DMS153 (cell line): ENCODE data around the gene ANKMY1.
"Not testable (repeated sequence)": the region's sequence is repeated elsewhere in the genome, so short reads cannot be mapped to it uniquely, and the experiment has no call there.

ENCODE experiments used
- DNase-seq: peaks from one replicate; lab custom pipeline; 2025; lab: John Stamatoyannopoulos, UW

Gene ANKMY1

DNA sequence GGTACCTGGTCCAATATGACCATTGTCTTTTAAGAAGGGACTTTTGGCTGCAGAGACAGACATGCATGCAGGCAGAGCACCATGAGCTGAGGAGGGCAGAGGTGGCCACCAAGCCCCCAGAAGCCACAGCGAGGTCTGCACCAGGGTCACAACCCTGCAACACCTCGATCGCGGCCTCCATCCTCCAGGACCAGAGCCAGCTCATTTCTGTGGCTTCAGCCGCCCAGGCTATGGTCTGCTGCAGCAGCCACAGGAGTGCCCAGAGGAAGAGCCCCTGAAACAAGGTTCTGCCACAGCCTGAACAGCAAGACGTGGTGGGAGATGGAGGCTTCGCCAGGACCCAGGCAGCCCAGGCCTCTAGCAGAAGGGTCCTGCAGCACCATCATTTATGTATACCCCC, 53.9 kb downstream of the ANKMY1 start:
- no peak for DNase-seq

DNA sequence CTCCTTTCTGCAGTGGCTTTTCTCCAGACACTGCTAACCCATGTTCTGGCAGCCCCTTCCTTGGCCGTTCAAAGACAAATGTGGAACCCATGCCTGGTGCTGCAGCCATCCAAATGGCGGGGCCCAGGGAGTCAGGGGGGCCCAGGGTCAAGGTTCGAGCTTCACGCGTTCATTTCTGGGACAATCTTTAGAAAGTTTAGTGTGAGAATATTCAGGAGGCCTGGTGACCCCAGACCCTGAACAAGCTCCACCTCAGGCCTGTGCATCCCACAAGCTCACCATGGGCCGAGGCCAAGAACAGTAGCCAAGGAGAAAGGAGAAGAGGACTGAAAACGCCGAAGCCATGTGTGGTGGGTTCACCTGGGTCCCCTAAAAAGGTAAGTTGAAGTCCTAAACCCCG, 54.4 kb downstream of the ANKMY1 start:
- DNase-seq, result no peak

DNA sequence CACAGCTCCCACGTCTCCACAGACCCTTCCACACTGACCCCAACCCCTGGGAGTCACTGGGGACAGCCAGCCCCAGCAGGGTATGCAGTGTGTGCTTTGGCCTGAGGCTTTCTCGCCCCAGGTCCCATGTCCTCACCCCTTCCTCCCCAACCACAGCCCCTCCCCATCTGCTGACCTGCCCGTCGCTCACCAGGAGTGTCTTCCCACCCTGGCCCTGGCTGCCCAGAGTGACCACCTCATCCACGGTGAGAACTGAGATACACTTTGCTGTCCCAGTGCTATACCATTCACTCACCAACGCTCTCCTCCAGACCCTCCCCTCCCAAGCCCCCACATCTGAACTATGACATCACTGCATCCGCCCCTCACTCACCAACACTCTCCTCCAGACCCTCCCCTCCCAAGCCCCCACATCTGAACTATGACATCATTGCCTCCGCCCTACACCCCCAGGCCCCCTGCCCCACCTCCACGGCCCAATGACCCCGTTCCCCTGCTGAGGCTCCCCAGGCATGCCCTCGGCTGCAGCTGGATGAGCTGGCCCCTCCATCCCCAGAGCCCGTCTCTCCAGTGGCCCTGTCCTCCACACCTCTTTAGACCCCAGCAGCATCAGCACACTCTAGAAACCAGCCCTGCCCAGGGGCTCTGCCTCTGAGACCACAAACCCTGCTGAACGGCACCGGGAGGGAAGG, 55.2 kb downstream of the ANKMY1 start:
- no peak for DNase-seq

DNA sequence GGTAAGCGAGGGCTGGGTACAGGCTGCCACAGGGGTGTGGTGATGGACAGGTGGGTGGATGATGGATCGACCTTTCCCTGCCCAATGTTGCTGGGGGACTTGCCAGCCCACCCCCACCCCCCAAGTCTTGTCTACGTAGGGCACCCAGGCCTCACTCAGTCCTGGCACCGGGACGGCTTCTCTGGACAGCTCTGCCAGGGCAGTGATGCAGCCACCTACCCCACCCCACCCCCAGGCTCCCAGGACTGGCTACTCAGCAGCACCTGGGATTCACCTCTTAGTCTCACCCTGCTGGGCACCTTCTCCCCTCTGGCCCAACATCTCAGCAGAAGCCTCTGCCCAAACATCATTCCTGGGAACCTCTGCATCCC, 55.7 kb downstream of the ANKMY1 start:
- no peak for DNase-seq

DNA sequence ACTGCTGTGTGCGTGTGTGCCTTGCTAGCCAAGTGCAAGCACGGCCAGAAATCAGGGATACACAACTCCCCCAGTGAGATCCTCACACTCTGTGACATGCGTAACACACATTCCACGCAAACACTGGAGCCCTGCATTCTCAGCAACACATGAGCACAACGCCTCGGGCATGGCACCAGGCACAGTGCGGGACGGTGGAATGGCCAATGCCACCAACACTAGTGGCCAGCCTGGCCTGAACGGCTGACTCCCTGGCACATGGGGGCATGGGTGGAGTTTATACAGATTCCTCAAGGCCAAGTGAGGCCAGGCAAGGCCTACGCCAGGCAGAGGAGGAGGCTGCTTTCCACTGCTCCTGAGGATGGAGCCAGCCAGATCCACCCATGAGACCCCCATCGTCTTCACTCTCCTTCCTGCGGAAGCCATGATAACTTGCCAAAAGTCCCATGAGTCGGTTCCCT, 56.2 kb downstream of the ANKMY1 start:
- DNase-seq, result no peak

DNA sequence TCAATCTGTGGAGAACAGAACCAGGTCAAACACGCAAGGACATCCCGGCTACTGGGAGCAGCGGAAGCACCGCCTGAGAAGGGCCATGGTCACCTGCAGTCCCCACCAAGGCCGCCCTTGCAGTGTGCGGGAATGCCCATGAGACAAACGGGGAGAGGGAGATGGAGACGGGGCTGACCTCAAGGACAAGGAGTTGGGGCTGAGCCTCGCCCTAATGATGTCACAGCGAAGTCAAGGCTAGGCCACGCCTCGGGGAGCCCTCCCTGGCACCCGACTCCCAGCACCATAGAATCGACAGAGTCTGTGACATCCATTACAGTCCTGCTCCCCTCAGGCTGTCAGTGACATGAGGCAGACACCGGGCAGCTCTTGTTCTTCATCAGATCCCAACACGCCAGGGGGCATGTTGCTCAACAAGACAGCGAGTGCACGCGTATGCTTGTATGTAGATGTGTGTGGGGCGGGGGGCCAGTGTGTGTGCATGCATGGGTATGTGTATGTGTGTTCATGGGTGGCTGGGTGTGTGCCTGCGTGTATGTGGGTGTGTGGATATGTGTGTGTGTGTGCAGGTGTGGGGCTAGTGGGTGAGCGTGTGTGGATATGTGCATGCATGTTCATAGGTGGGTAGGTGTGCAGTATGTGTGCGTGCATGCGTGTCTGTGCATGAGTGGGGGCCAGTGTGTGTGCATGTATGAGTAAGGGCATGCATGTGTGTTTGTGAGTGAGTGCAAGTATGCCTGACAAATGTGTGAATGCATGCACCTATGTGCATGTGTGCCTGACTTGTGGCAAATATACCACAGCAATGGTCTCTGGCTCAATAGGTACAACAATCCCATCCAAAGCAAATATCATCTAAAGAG, 57.0 kb downstream of the ANKMY1 start:
- DNase-seq, result no peak

DNA sequence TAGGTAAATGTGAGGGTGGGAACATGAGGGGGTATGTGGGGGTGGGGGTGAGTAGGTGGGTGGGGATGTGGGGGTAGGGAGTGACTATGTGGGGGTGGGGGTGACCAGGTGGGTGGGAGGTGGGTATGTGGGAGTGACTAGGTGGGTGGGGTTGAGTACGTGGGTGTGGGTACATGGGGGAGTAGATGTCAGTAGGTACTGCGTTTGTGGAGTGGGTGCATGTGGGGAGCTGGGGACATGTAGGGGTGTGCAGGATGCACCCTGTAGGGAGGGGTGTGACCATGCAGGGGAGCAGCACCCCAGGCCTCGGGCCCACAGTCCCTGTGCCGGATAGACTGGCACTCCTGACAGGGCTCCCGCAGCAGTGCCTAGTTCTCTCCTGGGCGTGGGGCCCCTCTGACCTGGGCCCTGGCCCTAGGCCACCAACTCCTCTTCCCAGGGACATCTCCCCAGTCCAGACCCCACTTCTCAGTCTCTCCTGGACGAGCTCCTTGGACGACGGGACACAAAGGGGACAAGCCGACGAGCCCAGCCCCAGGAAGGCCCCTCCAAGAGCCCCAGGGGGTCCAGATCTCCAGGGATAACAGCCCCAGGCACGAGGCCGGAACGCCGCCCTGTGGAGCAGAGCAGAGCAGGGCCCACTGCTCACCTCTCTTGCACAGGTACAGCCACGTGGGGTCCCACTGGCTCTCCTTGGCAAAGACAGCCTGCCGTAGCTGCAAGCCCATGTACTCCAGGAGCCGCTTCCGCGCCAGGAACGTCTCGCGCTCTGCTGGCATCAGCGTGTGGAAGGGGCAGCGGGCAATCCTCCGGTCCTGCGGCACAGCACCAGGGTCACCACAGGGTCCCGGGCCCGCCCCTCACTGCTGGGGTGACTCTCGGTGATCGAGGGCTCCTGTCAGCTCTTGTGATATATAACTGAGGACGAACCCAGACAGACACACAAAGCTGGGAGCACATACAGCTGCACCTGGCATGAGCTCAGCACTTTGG, 58.2 kb downstream of the ANKMY1 start:
- DNase-seq, result no peak

DNA sequence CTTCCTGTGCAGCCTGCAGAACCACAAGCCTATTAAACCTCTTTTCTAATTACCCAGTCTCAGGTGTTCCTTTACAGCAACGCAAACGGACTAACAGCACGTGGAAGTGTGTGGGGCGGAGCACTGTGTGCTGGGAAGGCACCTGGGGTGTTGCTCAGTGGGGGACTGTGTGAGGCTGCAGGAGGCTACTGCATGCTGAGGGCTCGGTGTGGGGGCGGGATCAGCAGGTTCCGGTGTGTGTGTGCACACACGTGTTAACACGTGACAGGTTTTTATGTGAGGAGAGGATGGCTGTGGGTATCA, 58.9 kb downstream of the ANKMY1 start:
- no peak for DNase-seq

DNA sequence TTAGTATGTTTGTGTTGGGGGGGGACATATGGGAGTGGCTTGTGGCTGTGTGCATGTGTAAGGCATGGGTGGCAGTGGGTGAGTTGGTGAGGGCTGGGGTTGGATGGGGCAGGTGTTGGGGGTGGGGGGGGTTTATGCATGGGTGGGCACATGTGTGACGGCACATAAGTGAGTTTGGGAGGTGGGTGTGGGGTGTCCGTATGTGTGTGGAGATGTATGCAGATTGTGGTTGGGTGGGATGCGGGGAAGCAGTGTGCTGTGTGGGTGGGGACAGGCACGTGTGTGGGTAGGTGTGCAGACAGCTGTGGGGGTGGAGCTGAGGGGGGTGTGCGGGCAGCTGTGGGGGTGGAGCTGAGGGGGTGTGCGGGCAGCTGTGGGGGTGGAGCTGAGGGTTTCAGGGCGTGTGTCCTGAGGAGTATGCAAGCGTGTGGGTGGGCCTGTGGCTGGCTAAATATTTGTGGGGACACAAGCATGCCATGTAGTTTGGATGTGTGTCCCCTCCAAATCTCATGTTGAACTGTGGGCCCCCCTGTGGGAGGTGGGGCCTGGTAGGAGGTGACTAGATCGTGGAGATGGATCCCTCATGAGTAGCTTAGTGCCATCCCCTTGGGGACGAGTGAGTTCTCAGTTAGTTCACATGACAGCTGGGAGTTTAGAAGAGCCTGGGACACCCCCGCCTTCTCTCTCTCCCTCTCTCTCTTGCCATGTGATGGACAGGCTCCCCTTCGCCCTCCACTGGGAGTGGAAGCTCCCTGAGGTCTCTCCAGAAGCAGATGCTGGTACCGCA, 59.4 kb downstream of the ANKMY1 start:
- DNase-seq, result no peak

DNA sequence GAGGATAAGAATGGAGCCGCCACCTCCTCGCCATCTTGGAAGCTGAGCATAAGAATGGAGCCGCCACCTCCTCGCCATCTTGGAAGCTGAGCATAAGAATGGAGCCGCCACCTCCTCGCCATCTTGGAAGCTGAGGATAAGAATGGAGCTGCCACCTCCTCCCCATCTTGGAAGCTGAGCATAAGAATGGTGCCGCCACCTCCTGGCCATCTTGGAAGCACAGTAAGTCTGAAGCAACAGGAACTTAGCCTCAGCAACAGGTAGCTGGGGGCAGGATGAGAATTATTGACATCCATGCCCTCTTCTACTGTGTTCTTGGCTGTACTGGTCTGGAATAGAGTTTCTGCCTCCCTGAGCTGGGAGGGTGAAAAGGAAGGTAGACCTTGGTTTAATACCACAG, 60.7 kb downstream of the ANKMY1 start:
- DNase-seq, result not testable (repeated sequence)

DNA sequence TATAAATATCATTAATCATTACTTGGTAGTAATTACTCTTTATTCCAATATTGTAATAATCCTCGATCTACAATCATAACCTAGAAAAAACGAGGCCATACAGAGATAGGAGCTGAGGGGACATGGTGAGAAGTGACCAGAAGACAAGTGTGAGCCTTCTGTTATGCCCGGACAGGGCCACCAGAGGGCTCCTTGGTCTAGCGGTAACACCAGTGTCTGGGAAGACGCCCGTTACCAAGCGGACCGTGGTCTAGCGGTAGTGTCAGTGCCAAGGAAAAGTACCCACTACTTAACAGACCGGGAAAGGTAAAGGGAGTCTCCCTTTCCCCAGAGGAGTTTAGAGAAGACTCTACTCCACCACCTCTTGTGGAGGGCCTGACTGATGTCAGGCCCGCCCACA, 62.8 kb downstream of the ANKMY1 start:
- not testable (repeated sequence) for DNase-seq

DNA sequence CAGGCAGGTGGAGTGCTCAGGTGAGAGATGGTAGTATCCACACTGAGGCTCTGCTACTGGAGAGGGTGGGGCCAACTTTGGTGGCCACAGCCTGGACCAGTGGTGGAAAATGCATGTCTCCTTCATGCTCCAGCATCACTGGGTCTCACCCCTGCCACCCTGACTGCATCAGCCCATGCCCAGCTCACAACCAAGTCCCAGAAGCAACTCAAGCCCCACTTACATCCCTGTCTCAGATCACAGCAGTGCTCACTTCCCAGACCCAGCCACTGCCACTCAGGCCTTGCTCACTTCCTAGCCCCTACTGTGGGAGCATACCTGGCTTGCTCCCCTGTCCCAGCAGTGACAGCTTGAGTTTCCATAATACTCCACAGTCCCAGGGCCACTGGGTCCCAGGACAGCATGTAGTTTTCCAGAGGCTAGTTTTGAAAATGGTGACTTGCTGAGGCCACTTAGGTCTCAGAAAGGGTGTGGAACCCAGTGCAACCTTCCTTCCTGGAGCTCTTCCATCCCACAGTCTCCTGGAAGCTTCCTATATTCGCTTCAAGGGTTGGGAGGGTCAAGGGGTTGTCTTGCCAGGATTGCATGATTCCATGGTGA, 63.5 kb downstream of the ANKMY1 start:
- no peak for DNase-seq

DNA sequence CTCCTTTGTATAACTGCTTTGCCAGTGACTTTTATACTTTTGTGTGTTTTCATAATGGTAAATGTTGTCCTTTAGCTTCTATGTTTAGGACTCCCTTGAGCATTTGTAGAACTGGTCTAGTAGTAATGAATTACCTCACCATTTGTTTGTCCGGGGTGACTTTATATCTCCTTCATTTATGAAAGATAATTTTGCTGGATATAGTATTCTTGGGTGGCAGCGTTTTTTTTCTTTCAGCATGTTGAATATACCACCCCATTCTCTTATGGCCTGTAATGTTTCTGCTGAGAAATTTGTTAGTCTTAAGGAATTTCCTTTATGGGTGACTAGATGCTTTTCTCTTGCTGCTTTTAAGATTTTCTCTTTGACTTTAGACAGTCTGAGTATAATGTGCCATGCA, 66.3 kb downstream of the ANKMY1 start:
- no peak for DNase-seq

DNA sequence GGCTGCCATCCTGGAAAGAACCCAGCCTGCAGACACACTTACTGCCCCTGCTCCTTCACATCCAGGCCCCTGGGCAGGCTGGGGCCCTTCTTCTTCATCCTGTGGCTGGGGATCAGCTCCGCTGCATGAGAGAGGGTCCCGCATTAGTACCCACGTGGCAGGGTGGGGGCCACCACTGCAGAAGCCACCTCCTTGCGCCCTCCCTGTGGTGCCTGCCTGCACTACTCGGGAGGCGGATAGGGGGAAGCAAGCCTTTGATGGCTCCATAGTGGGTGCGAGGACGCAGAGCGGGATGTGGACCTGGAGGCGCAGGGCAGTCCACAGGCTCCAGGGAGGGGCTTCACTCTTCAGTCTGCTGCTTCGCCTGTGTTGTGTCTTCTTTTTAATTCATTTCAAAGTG, 75.6 kb downstream of the ANKMY1 start:
- DNase-seq, result no peak

DNA sequence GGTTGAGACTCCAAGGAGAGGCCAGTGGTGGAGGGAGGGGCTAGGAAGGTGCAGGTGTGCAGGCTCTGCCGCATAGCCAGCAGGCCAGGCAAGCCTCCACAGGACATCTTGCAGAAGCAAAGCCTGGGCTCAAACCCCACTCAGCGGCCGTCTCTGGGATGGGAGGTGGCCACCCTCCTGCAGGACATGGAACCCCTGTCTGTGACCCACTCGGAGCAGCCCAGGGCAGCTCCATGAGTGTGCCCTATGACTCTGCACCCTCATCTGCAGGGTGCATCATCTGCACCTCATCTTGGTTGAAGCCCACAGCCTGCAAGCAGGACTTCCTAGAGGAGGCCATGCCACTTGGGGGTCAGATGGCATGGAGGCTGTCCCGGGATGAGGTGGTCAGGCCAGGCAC, 76.1 kb downstream of the ANKMY1 start:
- DNase-seq, result no peak

DNA sequence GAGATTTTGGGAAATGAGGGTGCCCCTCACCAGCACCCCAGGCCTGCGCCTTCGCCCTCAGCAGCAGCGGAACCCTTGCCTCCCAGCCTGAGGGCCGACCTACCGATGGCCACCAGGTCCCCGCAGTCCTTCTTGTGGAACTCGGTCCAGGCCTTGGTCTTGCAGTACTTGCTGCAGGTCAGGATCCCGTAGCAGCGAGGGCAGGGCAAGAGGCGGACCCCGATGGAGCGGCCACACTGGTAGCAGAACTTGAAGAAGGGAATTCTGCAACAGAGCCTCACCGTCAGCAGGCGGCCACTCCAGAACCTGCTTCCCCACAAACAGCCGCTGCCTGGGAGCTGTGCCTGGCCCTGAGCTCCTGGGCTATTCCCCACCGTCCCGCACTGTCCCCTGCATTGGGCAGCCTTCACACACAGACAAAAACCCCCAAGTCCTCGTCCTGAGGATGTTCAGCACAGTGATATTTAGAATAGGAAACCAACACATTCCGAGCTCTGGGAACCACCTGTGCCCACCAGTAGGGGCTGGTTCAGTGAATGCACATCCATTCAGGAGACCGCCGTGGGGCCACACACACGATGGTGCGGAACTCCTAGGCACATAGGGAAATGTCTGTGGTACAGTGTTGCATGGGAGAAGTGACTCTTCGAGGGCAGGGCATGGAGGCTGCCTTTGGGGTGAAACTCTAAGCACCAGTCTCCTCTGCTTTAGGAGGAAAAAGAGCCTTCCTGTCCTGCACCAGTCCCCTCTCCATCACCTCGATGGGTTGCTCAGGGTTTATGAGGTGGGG, 76.8 kb downstream of the ANKMY1 start:
- DNase-seq, result no peak

DNA sequence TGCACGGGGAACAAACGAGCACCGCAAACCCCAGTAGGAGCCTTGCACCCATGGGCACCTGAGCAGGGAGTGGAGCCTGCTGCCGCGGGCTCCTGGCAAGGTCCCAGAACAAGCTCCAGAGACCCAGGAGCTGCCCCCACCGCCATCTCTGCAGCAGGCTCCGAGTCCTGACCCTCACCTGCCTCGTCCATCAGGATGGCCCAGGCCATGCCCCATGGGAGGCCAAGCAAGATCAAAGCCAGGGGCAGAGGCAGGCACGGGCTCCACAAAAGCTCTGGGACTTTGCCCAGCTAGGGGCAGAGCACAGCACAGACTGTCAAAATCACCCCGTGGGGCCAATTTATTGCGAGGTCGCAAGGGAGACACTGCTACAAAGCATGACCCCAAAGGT, 78.7 kb downstream of the ANKMY1 start:
- no peak for DNase-seq

DNA sequence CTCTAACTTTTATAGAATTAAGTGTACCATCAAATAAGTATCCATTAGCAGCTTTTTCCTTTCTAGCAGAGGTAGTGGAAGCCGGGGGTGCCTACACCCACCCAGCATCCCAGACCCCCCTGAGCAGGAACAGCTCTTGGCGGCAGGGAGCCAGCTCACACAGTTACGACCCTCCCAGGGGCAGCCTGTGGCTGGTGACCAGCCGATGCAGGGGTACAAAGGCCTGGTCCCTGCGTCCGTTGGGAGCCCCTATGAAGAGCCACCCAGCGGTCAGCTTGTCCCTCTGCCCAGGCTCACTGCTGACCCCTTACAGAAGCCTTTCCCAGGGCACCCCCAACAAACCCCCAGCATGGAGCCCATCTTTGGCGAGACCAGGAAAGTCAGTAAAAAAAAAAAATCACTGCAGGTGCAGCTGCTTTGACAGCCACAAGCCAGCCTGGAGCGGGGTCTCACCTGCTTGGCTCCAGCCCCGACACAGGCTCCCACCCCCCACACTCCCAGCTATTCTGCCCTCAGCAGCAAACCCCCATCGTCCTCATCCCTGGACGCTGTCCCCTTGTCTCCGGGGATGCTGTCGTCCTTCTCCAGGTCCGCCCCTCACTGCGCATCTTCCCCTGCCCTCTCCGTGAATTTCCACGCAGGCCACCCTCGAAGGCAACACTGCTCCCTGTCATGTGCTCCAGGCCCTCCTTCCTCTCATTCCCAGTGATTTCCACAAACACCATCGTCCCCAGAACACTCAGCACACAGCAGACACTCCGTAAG, 79.3 kb downstream of the ANKMY1 start:
- no peak for DNase-seq

DNA sequence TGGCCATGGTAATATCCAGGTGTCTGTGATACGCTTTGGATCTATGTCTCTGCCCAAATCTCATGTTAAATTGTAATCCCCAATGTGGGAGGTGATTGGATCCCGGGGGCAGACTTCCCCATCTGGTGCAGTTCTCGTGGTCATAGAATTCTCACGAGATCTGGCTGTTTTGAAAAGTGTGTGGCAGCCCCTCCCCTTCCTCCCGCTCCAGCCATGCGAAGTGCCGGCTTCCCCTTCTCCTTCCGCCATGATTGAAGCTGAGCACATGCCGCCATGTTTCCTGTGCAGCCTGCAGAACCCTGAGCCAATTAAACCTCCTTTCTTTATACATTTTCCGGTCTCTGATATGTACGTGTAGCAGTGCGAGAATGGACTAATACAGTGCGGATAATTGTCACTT, 79.9 kb downstream of the ANKMY1 start:
- DNase-seq, result no peak

DNA sequence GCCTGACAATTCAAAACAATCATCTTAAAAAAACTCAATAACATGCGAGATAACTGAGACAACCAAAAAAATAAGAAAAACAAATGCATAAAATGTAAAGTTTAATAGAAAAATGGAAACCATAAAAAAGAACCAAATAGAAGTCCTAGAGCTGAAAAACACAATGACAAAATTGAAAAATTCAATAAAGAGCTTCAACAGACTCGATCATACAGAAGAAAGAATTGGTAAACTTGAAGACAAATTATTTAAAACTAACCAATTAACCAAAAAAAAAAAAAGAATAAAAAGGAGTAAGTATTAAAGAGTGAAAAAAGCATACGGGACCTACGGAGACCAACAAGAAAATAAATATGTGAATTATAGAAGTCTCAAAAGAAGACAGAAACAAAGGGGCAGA, 84.6 kb downstream of the ANKMY1 start:
- no peak for DNase-seq
